ENCODE data around the gene PEAR1. TPM values are rescaled to one million over a fixed set of nuclear protein-coding genes. Genes with fewer than 3 reads are reported as not detected.
A peak's percentile ranks its signal among the peaks of the same experiment; 100 is the strongest.

Gene PEAR1
- total RNA-seq, 3 donors from 2014 or later = 2.3 to 7.2 (median 4.6) TPM

- ATAC-seq (no peak), DNase-seq (no peak)
- no peak for TF ChIP-seq CTCF (IDR thresholded peaks at IDR 0.05)
- no peaks in the 10 kb centered on the region for H3K36me3 ChIP-seq (ENCODE audit: low read depth)
- no peaks in the 10 kb centered on the region for H3K9me3 ChIP-seq
- intact Hi-C loops (cut with DNase I, micrococcal nuclease) = no loop called here
- no peak overlapping the region for H3K4me3 ChIP-seq
- H3K4me1 ChIP-seq (ENCODE audit: low read depth) = no peaks in the 10 kb centered on the region
These were observed 50.2 kb downstream of the PEAR1 start for GRCh38 chr1:156943756-156944155.

- intact Hi-C loops (cut with DNase I, micrococcal nuclease) = no loop called here
- H3K4me1 ChIP-seq (ENCODE audit: low read depth) = no peaks in the 10 kb centered on the region
- DNase-seq (no peak), ATAC-seq (no peak)
- TF ChIP-seq CTCF (IDR thresholded peaks at IDR 0.05) = no peak
- H3K4me3 ChIP-seq = no peak overlapping the region
- no peaks in the 10 kb centered on the region for H3K36me3 ChIP-seq (ENCODE audit: low read depth)
- H3K9me3 ChIP-seq = no peaks in the 10 kb centered on the region
These were observed 50.8 kb downstream of the PEAR1 start for GRCh38 chr1:156944268-156944667.

- intact Hi-C loops (cut with DNase I, micrococcal nuclease) = no loop called here
- Histone ChIP-seq H3K9me3 (no peaks in the 10 kb centered on the region), H3K4me3 (no peak overlapping the region), H3K36me3 (ENCODE audit: low read depth) (no peaks in the 10 kb centered on the region), H3K4me1 (ENCODE audit: low read depth) (no peaks in the 10 kb centered on the region)
- DNase-seq (no peak), ATAC-seq (no peak)
- no peak for TF ChIP-seq CTCF (IDR thresholded peaks at IDR 0.05)
These were observed 51.3 kb downstream of the PEAR1 start for GRCh38 chr1:156944848-156945247.

GRCh38 chr1:156945881-156946661 is 52.6 kb downstream of the PEAR1 start:
- peak; percentile 61 for ATAC-seq
- Histone ChIP-seq H3K9me3 (no peaks in the 10 kb centered on the region), H3K4me3 (no peak overlapping the region), H3K36me3 (ENCODE audit: low read depth) (no peaks in the 10 kb centered on the region), H3K4me1 (ENCODE audit: low read depth) (no peaks in the 10 kb centered on the region)
- DNase-seq = peak in 2 of 3 donors; percentile 58 to 74
- TF ChIP-seq CTCF (IDR thresholded peaks at IDR 0.05) = no peak
- intact Hi-C loops (cut with DNase I, micrococcal nuclease) = no loop called here

- TF ChIP-seq CTCF (IDR thresholded peaks at IDR 0.05) = no peak
- no peak overlapping the region for H3K4me3 ChIP-seq
- no peak for DNase-seq
- H3K4me1 ChIP-seq (ENCODE audit: low read depth) = no peaks in the 10 kb centered on the region
- no peaks in the 10 kb centered on the region for H3K36me3 ChIP-seq (ENCODE audit: low read depth)
- no peak for ATAC-seq
- no peaks in the 10 kb centered on the region for H3K9me3 ChIP-seq
- intact Hi-C loops (cut with DNase I, micrococcal nuclease) = no loop called here
These were observed 53.6 kb downstream of the PEAR1 start for GRCh38 chr1:156947127-156947526.

Data from mucosa of descending colon (tissue), 3 donors.